Fibroblast of lung (primary cell): Measurements from ENCODE around the gene SIAH3. TPM values are rescaled to one million over a fixed set of nuclear protein-coding genes. Genes with fewer than 3 reads are reported as not detected.

Source experiments
- DNase-seq, 2 donors: peaks; one replicate each; pipeline versions ENCODE4 v3.0.0 to v3.0.0-alpha.2; 2010; ENCODE audit warnings: low read depth in 2 of 2
- H2AFZ ChIP-seq: 2 replicates; pipeline ENCODE4 v1.5.1; 2012; ENCODE audit warnings: low read length, control low read depth, inconsistent platforms
- H3K27ac ChIP-seq: 2 replicates; pipeline ENCODE4 v1.5.1; 2011; ENCODE audit warnings: low read length, control low read depth; ENCODE audit not compliant: insufficient read depth
- H3K27me3 ChIP-seq: 2 replicates; pipeline ENCODE4 v1.5.1; 2011; ENCODE audit warnings: mild to moderate bottlenecking, low read length; ENCODE audit not compliant: control insufficient read depth, insufficient read depth
- H3K36me3 ChIP-seq: 2 replicates; pipeline ENCODE4 v1.5.1; 2011; ENCODE audit warnings: low read length; ENCODE audit not compliant: control insufficient read depth, insufficient read depth
- H3K4me1 ChIP-seq: 2 replicates; pipeline ENCODE4 v1.5.1; 2011; ENCODE audit warnings: low read length; ENCODE audit not compliant: control insufficient read depth, insufficient read depth; ENCODE audit errors: extremely low read depth
- H3K4me2 ChIP-seq: 2 replicates; pipeline ENCODE4 v1.5.1; 2011; ENCODE audit warnings: low read length, control low read depth; ENCODE audit not compliant: insufficient read depth; ENCODE audit errors: extremely low read depth
- H3K4me3 ChIP-seq, 4 experiments: fragments of 200-600 bp in 1 of 4; sonication (generic) in 1 of 4; replicated peaks in 1 of 4; 2 replicates each; pipeline ENCODE4 v1.5.1; 2011 to 2016; ENCODE audit warnings: low read length in 4 of 4, low read depth in 3 of 4, mild to moderate bottlenecking in 3 of 4, control low read depth in 2 of 4, inconsistent platforms in 1 of 4, mixed read lengths in 1 of 4; ENCODE audit not compliant: insufficient read depth in 1 of 4; ENCODE audit errors: control extremely low read depth in 1 of 4
- H3K79me2 ChIP-seq: 2 replicates; pipeline ENCODE4 v1.5.1; 2012; ENCODE audit warnings: mild to moderate bottlenecking, low read length, inconsistent platforms; ENCODE audit not compliant: control insufficient read depth, insufficient read depth
- H3K9ac ChIP-seq: 2 replicates; pipeline ENCODE4 v1.5.1; 2011; ENCODE audit warnings: mild to moderate bottlenecking, low read length, control low read depth; ENCODE audit not compliant: insufficient read depth
- H3K9me3 ChIP-seq: 2 replicates; pipeline ENCODE4 v1.5.1; 2012; ENCODE audit warnings: low read depth, low read length; ENCODE audit not compliant: control insufficient read depth, insufficient read depth
- H4K20me1 ChIP-seq: 2 replicates; pipeline ENCODE4 v1.5.1; 2011; ENCODE audit warnings: low read length; ENCODE audit not compliant: control insufficient read depth, insufficient read depth; ENCODE audit errors: extremely low read depth
- CTCF ChIP-seq, 2 donors: IDR thresholded peaks in 1 of 2; conservative IDR thresholded peaks in 1 of 2; 1 replicate in 1 of 2; 2 replicates in 1 of 2; pipeline ENCODE4 v1.5.1; 2011 to 2012; ENCODE audit warnings: low read length in 2 of 2, control low read depth in 1 of 2, inconsistent platforms in 1 of 2, low read depth in 1 of 2, mild to moderate bottlenecking in 1 of 2
- EZH2 ChIP-seq: IDR thresholded peaks from 2 replicates; pipeline ENCODE4 v1.5.1; 2012; ENCODE audit warnings: low read length, control low read depth, mild to moderate bottlenecking; ENCODE audit errors: missing control alignments
- polyA plus RNA-seq, 2 donors: library from polyadenylated mRNA; depleted of rRNA in 1 of 2; stranded (reverse) in 1 of 2; unstranded in 1 of 2; fragments of >200 nt; gene quantifications; 2 replicates each; pipeline ENCODE4 v1.2.1, GENCODE V29; 2011 to 2012; ENCODE audit warnings: missing spikeins in 1 of 2
- total RNA-seq: library from RNA; depleted of rRNA; stranded (reverse); fragments of >200 nt; gene quantifications from 2 replicates; pipeline ENCODE4 v1.2.1, GENCODE V29; 2014

Gene SIAH3
- total and polyA plus RNA-seq, 2 donors (not counting 1 experiment from before 2014, with no cell fraction given) = not detected

GRCh38 chr13:45833663-45834375, 17.7 kb downstream of the SIAH3 start:
- H3K4me2 ChIP-seq = no peak overlapping the region
- no peaks in the 10 kb centered on the region for H3K4me1 ChIP-seq
- H3K36me3 ChIP-seq = no peaks in the 10 kb centered on the region
- no peaks in the 10 kb centered on the region for H4K20me1 ChIP-seq
- H3K79me2 ChIP-seq = no peaks in the 10 kb centered on the region
- H3K27me3 ChIP-seq = no peaks in the 10 kb centered on the region
- no peak overlapping the region for H3K27ac ChIP-seq
- no peak overlapping the region for H2AFZ ChIP-seq
- H3K9me3 ChIP-seq = no peaks in the 10 kb centered on the region
- TF ChIP-seq EZH2 = no peak
- no peak for TF ChIP-seq CTCF (conservative IDR thresholded peaks at IDR 0.05 in 1 of 2, IDR thresholded peaks at IDR 0.05 in 1 of 2; ENCODE audit: low read depth in 1 of 2, low read length in 2 of 2)
- DNase-seq = peak; percentile 57 to 77
- H3K4me3 ChIP-seq = no peak overlapping the region
- H3K9ac ChIP-seq = no peak overlapping the region

GRCh38 chr13:45833242-45833641, 18.3 kb downstream of the SIAH3 start:
- Histone ChIP-seq H3K27me3 (no peaks in the 10 kb centered on the region), H4K20me1 (no peaks in the 10 kb centered on the region), H3K9ac (no peak overlapping the region), H3K79me2 (no peaks in the 10 kb centered on the region), H3K4me3 (no peak overlapping the region), H3K9me3 (no peaks in the 10 kb centered on the region), H3K4me1 (no peaks in the 10 kb centered on the region), H2AFZ (no peak overlapping the region), H3K4me2 (no peak overlapping the region), H3K27ac (no peak overlapping the region), H3K36me3 (no peaks in the 10 kb centered on the region)
- DNase-seq = peak in 1 of 2 donors; percentile 19
- TF ChIP-seq EZH2 (no peak), CTCF (conservative IDR thresholded peaks at IDR 0.05 in 1 of 2, IDR thresholded peaks at IDR 0.05 in 1 of 2; ENCODE audit: low read depth in 1 of 2, low read length in 2 of 2) (no peak)

- Histone ChIP-seq H3K79me2 (no peaks in the 10 kb centered on the region), H3K9me3 (no peaks in the 10 kb centered on the region), H3K36me3 (no peaks in the 10 kb centered on the region), H3K4me3 (no peak overlapping the region), H3K27ac (no peak overlapping the region), H4K20me1 (no peaks in the 10 kb centered on the region), H2AFZ (no peak overlapping the region), H3K4me2 (no peak overlapping the region), H3K4me1 (no peaks in the 10 kb centered on the region), H3K9ac (no peak overlapping the region), H3K27me3 (no peaks in the 10 kb centered on the region)
- no peak for TF ChIP-seq EZH2
- TF ChIP-seq CTCF (conservative IDR thresholded peaks at IDR 0.05 in 1 of 2, IDR thresholded peaks at IDR 0.05 in 1 of 2; ENCODE audit: low read depth in 1 of 2, low read length in 2 of 2) = no peak
- no peak for DNase-seq
These were observed 19.7 kb downstream of the SIAH3 start for GRCh38 chr13:45831851-45832250.
